ENCODE results near the gene BZW2.
"Not testable (repeated sequence)": the region's sequence is repeated elsewhere in the genome, so short reads cannot be mapped to it uniquely, and the experiment has no call there.

BZW2 gene

DNA sequence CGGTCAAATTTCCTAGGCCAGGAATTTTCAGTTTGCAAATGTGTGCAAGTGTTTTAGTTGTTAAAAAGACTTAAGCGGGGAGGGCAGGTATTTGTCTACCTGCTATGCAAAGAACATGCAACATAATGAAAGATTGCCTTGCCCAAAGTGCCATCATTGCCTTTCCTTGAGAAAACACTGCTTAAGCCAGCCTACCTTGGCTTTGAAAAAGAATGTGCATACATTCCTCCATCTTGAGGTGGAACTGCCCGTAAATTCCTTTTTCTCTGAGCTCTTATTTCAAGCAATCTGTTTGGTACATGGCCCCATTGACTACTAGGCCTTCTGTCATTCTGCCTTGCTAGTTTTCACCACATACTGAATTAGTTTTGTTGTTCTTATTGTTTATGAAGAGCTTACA, 29.3 kb downstream of the BZW2 start:
- no peak for DNase-seq

DNA sequence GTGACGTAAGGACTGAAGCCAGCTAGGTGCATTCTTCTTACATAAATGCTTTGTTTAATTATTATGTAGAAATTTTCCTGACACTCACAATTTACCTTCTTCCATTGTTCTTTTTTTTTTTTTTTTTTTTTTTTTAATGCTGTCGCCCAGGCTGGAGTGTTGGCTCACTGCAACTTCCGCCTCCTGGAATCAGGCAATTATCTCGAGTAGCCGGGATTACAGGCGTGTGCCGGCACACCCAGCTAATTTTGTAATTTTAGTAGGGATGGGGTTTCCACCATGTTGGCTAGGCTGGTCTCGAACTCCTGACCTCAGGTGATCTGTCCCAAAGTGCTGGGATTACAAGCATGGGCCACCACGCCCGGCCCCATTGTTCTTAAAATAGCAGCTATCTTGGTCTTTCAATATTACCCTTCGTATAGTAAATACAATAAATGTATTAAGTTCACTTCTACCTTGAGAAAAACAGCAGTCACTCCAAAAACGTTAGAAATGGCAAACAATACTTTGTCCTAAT, 32.1 kb downstream of the BZW2 start:
- no peak for DNase-seq

DNA sequence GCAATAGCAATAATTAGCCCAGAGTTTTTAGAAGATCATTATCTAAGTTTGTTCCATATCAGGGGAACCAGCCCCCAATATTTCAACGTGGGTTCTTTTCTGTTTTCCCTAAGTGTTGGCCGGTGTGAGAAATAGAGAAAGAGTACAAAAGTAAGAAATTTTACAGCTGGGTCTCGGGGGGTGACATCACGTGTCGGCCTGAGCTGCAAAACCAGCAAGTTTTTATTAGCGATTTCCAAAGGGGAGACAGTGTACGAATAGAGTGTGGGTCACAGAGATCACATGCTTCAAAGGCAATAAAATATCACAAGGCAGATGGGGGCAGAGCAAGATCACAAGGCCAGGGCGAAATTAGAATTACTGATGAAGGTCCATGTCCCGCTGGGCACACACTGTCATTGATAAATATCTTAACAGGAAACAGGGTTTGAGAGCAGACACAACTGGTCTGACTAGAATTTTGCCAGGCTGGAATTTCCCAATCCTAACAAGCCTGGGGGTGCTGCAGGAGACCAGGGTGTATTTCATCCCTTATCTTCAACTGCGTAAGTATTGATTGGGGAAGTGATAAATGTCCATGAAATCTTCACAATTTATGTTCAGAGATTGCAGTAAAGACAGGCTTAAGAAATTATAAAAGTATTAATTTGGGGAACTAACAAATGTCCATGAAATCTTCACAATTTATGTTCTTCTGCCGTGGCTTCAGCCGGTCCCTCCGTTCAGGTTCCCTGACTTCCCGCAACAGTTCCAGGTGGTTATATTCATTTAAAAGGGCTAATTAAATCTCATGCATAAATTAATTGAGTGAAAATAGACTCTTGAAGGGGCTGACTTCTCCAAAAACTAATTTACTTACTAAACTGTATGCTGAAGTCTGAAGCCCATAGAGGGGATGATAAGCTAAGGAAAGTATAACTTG, 32.9 kb downstream of the BZW2 start:
- not testable (repeated sequence) for DNase-seq

- DNase-seq = no peak
Observed at GRCh38 chr7:16684935-16685334, 39.0 kb downstream of the BZW2 start.

- no peak for DNase-seq
Observed at GRCh38 chr7:16685535-16685934, 39.6 kb downstream of the BZW2 start.

DNA sequence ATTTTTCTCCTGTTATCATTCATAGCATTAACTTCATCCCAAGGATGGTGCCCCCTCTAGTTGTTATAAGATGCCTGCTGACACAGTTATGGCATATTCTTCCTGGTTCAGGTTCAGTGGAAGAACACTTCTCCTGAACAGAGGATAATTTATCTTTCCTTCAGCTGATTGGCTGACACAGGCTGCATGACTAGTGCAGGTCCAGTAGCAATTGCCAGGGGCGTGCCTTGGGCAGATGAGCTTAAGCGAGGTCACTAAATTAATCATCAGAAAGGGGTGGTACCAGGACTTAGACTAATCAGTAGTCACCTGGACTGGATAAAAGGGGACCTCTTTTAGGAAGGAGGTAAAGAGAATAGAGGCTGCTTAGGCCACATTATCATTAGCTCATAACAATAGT, 42.3 kb downstream of the BZW2 start:
- DNase-seq = no peak

DNA sequence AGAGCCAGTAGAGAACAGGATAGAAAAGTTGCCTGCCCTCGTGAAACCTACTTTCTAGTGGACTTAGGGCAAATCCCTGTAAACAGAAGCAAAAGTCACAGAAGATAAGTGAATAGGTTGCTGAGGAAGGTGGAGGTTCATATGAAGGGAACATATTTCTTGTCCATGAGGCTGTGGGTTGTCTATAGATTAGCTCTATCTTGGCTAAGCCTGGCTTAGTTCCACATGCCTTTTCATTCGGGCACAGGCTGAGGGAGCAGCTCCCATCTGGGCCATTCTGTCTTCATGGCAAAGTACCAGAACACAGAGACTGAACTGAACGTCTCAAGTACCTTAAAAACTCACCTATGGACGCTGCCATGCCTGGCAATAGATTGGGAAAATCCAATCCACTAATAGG, 45.3 kb downstream of the BZW2 start:
- DNase-seq = no peak

- no peak for DNase-seq
Observed at GRCh38 chr7:16693601-16694318, 47.8 kb downstream of the BZW2 start.

GRCh38 chr7:16694806-16695205, 48.8 kb downstream of the BZW2 start:
- no peak for DNase-seq

DNA sequence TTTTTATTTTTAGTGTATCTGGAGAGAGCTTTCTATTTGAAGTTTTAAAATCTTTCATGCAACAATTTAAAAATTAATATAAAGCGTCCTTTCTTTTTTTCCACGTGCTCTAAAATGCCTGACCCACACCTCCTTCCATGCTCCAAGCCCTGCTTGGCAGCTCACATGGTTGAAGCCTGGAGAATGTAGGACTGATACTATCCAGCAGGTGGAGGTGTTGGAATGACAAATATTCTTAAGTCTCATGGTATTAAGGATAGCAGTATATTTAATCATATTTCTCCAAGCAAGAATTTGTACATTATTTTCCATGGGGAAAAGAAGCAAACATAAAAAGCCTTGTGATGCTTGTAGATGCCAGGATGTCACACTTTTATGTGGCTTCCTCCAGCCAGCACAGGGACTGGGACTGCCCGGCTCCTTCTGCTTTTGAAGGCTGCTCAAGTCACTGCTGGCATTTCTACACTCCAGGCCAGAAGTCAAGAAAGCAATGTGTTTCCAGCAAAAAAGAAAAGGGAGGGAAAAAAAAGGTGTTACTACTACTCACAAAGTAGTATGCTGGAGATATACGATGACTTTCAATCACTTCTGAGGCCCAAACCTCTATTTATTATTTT, 49.7 kb downstream of the BZW2 start:
- DNase-seq = peak in 1 of 2 experiments; percentile 22

GRCh38 chr7:16697507-16698199, 51.7 kb downstream of the BZW2 start:
- DNase-seq = no peak

DNA sequence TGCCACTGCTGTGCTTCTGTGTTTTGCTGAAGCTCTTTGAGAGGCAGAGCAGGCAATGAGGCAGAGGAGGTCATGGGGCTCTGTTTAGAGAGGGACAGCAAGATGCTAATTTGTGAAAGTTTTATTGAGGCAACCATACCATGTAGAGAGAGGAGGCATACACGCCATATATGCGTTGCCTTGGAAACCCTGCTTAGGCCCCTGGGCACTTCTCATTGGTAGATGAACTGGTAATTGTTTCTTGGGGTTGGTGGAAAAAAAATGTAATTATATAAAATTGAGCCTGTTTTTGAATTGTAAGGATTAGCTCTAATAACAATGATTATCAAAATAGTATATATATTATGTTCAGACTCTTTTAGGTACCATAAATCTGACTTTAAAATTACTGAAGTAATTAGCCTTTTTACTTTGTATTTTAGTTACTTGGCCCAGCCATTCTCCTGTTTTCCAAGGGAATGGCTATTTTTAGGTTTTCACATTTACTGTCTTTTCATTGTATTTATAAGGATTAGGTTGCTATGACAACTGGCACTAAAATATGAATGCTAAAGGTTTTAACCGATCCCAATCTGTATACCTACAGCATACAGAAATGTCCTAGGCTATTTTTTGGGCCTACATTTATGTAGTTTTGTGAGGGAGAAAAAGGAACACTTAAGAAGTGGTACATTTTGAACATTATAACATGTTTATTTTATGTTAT, 52.4 kb downstream of the BZW2 start:
- no peak for DNase-seq

GRCh38 chr7:16702441-16702840, 56.5 kb downstream of the BZW2 start:
- no peak for DNase-seq

- no peak for DNase-seq
Observed at GRCh38 chr7:16708511-16708910, 62.5 kb downstream of the BZW2 start.

DNA sequence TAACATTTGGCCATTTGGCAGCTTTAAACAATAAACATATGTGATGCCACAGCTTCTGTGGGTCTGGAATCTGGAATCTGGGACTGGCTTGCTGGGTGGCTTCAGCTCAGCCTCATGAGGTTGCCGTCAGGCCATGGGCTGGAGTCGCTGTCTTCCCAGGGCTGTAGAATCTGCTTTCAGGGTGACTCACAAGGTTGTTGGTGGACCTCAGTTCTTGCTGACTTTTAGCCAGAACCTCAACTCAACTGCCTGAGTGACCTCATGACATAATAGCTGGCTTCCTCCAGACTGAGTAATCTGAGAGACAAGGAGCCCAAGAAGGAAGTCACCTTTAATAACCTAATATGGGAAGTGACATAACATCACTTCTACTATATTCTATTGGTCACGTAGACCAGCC, 63.0 kb downstream of the BZW2 start:
- no peak for DNase-seq

DNA sequence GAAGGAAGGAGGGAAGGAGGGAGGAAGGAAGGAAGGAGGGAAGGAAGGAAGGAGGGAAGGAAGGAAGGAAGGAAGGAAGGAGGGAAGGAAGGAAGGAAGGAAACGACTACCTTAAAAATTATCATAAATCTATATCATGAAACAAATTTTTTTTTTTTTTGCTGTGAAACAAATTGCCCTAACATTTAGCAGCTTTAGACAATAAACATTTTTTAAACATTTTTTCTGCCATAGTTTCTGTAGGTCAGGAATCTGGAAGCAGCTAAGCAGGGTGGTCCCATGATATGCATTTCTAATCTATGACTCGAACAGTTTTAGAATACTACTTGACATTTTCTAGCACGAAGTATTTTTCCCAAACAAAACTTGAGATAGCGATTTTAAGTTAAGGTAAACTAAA, 64.7 kb downstream of the BZW2 start:
- DNase-seq = no peak

DNA sequence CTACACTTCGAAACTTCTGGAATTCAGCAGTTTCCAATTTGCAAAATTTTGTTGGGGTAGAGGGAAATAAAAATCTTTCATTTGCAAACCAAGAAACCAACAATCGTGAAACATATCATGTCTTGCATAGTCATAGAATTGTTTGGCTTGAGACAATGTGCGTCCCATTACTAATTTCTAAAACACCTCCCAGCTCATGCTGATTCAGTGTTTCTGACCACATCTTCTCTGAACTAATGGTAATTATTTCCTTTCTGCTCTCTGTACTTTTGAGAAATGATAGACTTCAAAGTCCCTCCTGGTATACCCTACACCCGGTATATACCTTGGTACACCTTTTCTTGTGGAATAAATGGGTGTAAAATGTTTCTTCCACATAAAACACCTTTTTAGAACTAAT, 65.7 kb downstream of the BZW2 start:
- no peak for DNase-seq

DNA sequence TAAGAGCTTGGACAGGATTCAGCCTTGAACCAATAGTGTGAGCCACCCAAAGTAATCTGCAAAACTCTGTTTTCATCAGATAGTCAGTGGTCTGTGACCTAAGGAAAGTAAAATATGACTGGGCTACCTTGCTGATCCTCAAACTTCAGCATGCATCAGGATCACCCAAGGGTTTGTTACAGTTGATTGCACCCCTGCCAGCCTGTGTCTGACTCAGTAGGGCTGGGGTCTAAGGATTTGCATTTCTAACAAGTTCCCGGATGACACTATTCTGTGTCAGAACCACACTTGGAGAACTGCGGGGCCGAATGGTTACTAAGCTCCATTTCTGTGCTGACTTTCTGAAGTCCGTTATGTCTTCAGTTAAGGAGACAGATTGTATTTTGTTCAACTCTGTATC, 66.9 kb downstream of the BZW2 start:
- DNase-seq = no peak

- no peak for DNase-seq
Observed at GRCh38 chr7:16715928-16716327, 69.9 kb downstream of the BZW2 start.

GRCh38 chr7:16718111-16718656, 72.2 kb downstream of the BZW2 start:
- no peak for DNase-seq

- DNase-seq = no peak
Observed at GRCh38 chr7:16719699-16720098, 73.7 kb downstream of the BZW2 start.

DNA sequence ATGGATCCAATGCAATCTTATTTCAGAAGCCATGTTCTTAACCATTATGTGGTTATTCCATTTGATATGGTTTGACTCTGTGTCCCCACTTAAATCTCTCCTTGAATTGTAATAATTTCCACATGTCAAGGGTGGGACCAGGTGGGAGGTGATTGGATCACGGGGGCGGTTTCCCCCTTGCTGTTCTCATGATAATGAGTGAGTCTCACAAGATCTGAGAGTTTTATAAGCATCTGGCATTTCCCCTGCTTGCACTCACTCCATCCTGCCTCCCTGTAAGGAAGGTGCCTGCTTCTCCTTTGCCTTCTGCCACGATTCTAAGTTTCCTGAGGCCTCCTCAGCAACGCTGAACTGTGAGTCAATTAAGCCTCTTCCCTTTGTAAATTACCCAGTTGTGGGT, 75.6 kb downstream of the BZW2 start:
- no peak for DNase-seq

All from NCI-H1930 (cell line).